Left lung (tissue), 10 donors: ENCODE measurements around the gene MYO15B. TPM values are rescaled to one million over a fixed set of nuclear protein-coding genes. Genes with fewer than 3 reads are reported as not detected.
A peak's percentile ranks its signal among the peaks of the same experiment; 100 is the strongest.
"Not testable (repeated sequence)": the region's sequence is repeated elsewhere in the genome, so short reads cannot be mapped to it uniquely, and the experiment has no call there.

Experiments used
- ATAC-seq: fragments of 200-7000 bp; cut with Tn5 transposase; one replicate; pipeline ENCODE4 v1.9.1; 2020; ENCODE audit warnings: moderate library complexity
- DNase-seq, 4 donors: peaks; one replicate each; pipeline ENCODE4 v3.0.0-alpha.2; 2013 to 2020
- H3K27ac ChIP-seq, 2 donors: fragments of 200-600 bp; sonication (generic) in 1 of 2; one replicate each; pipeline versions ENCODE4 v1.5.0 to v1.8.0; 2020 to 2021
- H3K27me3 ChIP-seq, 2 donors: fragments of 200-600 bp; sonication (generic) in 1 of 2; one replicate each; pipeline versions ENCODE4 v1.5.0 to v1.8.0; 2020 to 2021
- H3K36me3 ChIP-seq, 2 donors: fragments of 200-600 bp; sonication (generic) in 1 of 2; one replicate each; pipeline versions ENCODE4 v1.5.0 to v1.8.0; 2020 to 2021
- H3K4me1 ChIP-seq, 2 donors: fragments of 200-600 bp; one replicate each; pipeline ENCODE4 v1.8.0; 2021
- H3K4me3 ChIP-seq, 2 donors: fragments of 200-600 bp; sonication (generic) in 1 of 2; one replicate each; pipeline versions ENCODE4 v1.5.0 to v1.8.0; 2020 to 2021; ENCODE audit warnings: mild to moderate bottlenecking in 1 of 2
- H3K9me3 ChIP-seq, 2 donors: fragments of 200-600 bp; sonication (generic) in 1 of 2; one replicate each; pipeline versions ENCODE4 v1.5.0 to v1.8.0; 2020 to 2021
- intact Hi-C, 2 donors: fragments of 100-400 bp; cut with DNase I; formaldehyde crosslinking; loops; one replicate each; pipeline versions ENCODE4 v1.11.2 to v1.14.2; 2022
- polyA plus RNA-seq, 6 donors: library from polyadenylated mRNA; unstranded; fragments of 120-200 nt; gene quantifications; one replicate each; pipeline ENCODE4 v1.2.1, GENCODE V29; 2013; ENCODE audit not compliant: insufficient read length in 6 of 6
- total RNA-seq, 2 donors: library from RNA; stranded (reverse); fragmentation: NEBNext Ultra II Directional; extraction: Animal tissue kit (Norgen Biotek cat#: 25700); gene quantifications; one replicate each; pipeline ENCODE4 v1.2.1, GENCODE V29; 2021
- TF ChIP-seq, protein P1 (sequence below), 2 donors: fragments of 200-600 bp; sonication (generic) in 1 of 2; IDR thresholded peaks; one replicate each; pipeline versions ENCODE4 v1.5.0 to v1.8.0; 2021; ENCODE audit warnings: antibody characterized with exemption in 2 of 2
- donor health status: DM: no; HTN: yes; CAD: no.
- donor health status: DM: no; HTN: no; CAD: no.

MYO15B gene
- total and polyA plus RNA-seq, 8 donors = 125 to 350 (median 227) TPM

DNA sequence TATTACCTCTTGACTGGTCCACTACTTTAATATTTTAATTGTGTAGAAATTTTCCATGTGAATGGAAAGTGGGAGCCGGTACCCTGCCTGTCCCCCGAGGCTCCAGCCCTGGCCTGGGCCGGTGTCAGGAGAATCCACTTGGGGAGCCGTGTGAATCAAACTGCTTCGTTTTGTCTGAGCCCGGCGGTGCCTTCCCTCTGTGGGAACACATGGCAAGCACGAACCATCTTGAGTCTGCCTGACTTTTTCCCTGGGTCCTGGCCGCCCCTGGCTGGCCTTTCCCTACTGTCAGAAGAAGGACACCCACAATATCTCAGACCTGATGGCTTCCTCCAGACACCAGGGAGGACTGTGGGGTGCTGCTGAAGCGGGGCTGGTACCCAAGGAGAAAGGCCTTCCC lies 12.4 kb upstream of the MYO15B start:
- peak in 1 of 4 donors; percentile 71 for DNase-seq
- no peaks in the 10 kb centered on the region for H3K27me3 ChIP-seq

DNA sequence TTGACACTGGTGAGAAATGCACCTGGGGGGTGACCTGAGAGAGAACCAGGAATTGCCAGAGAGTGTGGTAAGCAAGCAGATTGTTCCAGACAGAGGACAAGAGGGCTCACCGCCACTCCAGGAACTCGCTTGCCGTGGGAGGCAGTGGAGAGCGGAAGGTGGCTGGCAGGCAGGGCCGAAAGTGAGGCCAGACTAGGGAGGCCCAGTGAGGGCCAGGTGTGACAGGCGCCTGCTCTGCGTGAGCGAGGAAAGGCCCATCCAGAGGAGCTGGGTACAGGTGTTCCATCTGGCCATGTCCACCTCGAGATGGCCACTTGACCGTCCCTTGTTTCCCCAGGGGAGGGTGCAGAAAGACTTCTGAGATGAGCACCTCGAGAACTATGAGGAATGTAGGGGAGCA lies 11.9 kb upstream of the MYO15B start:
- no peak overlapping the region for H3K27ac ChIP-seq

More for the DNA sequence above, 12.4 kb upstream of the MYO15B start:
- no peak overlapping the region for H3K4me3 ChIP-seq
- H3K4me1 ChIP-seq = peaks cover 0 to 18% of the 10 kb centered on the region in 2 donors
- ATAC-seq = no peak
- no peak overlapping the region for H3K27ac ChIP-seq
- H3K36me3 ChIP-seq = peaks cover 0 to 43% of the 10 kb centered on the region in 2 donors
- TF ChIP-seq, protein P1, sequence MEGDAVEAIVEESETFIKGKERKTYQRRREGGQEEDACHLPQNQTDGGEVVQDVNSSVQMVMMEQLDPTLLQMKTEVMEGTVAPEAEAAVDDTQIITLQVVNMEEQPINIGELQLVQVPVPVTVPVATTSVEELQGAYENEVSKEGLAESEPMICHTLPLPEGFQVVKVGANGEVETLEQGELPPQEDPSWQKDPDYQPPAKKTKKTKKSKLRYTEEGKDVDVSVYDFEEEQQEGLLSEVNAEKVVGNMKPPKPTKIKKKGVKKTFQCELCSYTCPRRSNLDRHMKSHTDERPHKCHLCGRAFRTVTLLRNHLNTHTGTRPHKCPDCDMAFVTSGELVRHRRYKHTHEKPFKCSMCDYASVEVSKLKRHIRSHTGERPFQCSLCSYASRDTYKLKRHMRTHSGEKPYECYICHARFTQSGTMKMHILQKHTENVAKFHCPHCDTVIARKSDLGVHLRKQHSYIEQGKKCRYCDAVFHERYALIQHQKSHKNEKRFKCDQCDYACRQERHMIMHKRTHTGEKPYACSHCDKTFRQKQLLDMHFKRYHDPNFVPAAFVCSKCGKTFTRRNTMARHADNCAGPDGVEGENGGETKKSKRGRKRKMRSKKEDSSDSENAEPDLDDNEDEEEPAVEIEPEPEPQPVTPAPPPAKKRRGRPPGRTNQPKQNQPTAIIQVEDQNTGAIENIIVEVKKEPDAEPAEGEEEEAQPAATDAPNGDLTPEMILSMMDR (IDR thresholded peaks at IDR 0.05) = no peak
- no peaks in the 10 kb centered on the region for H3K9me3 ChIP-seq
- intact Hi-C loops = no loop called here

DNA sequence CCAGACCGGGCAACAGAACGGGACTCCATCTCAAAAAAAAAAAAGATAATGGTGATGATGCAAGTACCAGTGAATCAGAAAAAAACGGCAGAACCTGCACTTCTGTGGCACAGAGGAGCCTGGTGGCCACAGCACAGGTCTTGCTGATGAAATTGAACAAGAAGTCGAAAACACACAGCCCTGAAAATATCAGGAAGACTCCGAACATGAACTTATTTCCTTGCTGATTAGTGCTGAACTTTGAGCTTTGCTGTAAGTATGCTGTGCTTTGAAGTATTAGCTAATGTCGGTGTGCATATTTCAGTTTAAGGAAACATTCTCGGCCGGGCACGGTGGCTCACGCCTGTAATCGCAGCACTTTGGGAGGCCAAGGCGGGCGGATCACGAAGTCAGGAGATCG lies 10.9 kb upstream of the MYO15B start:
- Histone ChIP-seq H3K4me3 (no peak overlapping the region), H3K9me3 (no peaks in the 10 kb centered on the region), H3K36me3 (peaks cover 0 to 28% of the 10 kb centered on the region in 2 donors), H3K27ac (no peak overlapping the region), H3K27me3 (no peaks in the 10 kb centered on the region), H3K4me1 (peaks cover 0 to 8% of the 10 kb centered on the region in 2 donors)
- ATAC-seq (no peak), DNase-seq (no peak)
- TF ChIP-seq, protein P1 (IDR thresholded peaks at IDR 0.05) = no peak
- intact Hi-C loops = no loop called here

More for the DNA sequence above, 11.9 kb upstream of the MYO15B start:
- DNase-seq (peak in 1 of 4 donors; percentile 74), ATAC-seq (no peak)
- intact Hi-C loops = no loop called here
- Histone ChIP-seq H3K4me3 (no peak overlapping the region), H3K4me1 (peaks cover 0 to 16% of the 10 kb centered on the region in 2 donors), H3K27me3 (no peaks in the 10 kb centered on the region), H3K36me3 (peaks cover 0 to 38% of the 10 kb centered on the region in 2 donors), H3K9me3 (no peaks in the 10 kb centered on the region)
- TF ChIP-seq, protein P1 (IDR thresholded peaks at IDR 0.05) = no peak

DNA sequence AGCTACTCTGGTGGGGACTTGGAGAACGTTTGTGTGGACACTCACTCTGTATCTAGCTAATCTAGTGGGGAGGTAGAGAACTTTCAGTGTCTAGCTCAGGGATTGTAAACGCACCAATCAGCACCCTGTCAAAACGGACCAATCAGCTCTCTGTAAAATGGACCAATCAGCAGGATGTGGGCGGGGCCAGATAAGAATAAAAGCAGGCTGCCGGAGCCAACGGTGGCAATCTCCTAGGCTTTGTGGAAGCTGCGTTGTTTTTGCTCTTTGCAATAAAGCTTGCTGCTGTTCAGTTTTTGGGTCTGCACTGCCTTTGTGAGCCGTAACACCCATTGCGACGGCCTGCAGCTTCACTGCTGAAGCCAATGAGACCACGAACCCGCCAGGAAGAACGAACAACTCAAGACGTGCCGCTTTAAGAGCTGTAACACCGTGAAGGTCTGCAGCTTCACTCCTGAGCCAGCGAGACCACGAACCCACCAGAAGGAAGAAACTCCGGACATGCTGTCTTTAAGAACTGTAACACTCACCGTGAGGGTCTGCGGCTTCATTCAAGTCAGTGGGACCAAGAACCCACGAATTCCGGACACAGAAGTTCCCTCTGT lies 6.4 kb upstream of the MYO15B start:
- intact Hi-C loops = loop anchor here in 1 of 2 donors (10.0 kb wide), 1 partner anchor 56 kb away; the partner anchor contains the start of gene LLGL2
- not testable (repeated sequence) for DNase-seq, H3K4me1 ChIP-seq, H3K4me3 ChIP-seq, H3K36me3 ChIP-seq, ATAC-seq, H3K27me3 ChIP-seq, H3K27ac ChIP-seq, H3K9me3 ChIP-seq

DNA sequence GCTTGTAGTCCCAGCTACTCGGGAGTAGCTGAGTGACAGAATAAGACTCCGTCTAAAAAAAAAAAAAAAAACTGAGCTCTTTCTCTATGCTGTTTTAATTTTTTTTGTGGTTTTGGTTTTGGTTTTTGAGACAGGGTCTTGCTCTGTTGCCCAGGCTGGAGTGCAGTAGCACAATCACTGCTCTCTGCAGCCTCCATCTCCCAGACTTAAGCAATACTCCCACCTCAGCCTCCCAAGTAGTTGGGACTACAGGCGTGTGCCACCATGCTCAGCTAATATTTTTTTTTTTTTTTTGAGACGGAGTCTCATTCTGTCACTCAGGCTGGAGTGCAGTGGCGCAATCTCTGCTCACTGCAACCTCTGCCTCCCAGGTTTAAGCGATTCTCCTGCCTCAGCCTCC lies 4.4 kb upstream of the MYO15B start:
- not testable (repeated sequence) for DNase-seq, H3K27ac ChIP-seq, ATAC-seq, H3K9me3 ChIP-seq, H3K27me3 ChIP-seq, H3K4me3 ChIP-seq, H3K36me3 ChIP-seq
- intact Hi-C loops = loop anchor here in 1 of 2 donors (10.0 kb wide), 1 partner anchor 58 kb away; the partner anchor contains the start of gene LLGL2
- peaks cover 8 to 16% of the 10 kb centered on the region in 2 donors for H3K4me1 ChIP-seq

DNA sequence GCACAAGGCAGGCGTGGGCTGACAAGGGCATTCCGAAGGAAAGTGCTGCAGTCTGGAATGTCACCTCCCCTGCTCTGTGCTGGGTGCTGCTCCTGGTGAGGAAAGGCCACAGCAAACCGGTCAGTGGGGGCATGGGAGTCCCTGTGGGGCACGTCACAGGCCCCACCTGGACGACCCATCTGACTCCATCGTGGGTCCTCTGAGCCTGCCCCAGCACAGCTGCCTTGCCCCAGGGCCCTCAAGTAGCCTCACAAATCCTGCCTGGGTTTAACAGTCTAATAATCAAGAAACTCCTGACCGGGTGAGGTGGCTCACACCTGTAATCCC lies 2.8 kb upstream of the MYO15B start:
- TF ChIP-seq, protein P1 (IDR thresholded peaks at IDR 0.05) = no peak
- H3K27me3 ChIP-seq = no peaks in the 10 kb centered on the region
- intact Hi-C loops = loop anchor here in 1 of 2 donors (10.0 kb wide), 1 partner anchor 60 kb away; the partner anchor contains the start of gene LLGL2
- no peak overlapping the region for H3K27ac ChIP-seq
- no peak for DNase-seq
- no peak for ATAC-seq
- H3K9me3 ChIP-seq = no peaks in the 10 kb centered on the region
- H3K36me3 ChIP-seq = no peaks in the 10 kb centered on the region
- H3K4me1 ChIP-seq = peaks cover 8 to 15% of the 10 kb centered on the region in 2 donors
- H3K4me3 ChIP-seq = no peak overlapping the region
